Endothelial cell of umbilical vein (primary cell): ENCODE data around the gene GATA6.

Experiments used
- CTCF ChIP-seq, 2 donors: IDR thresholded peaks; 1 replicate in 1 of 2; 2 replicates in 1 of 2; pipeline ENCODE4 v1.5.1; 2011; ENCODE audit warnings: low read length in 2 of 2, mild to moderate bottlenecking in 2 of 2, moderate library complexity in 2 of 2, control low read depth in 1 of 2, inconsistent platforms in 1 of 2, low read depth in 1 of 2; ENCODE audit not compliant: insufficient read depth in 1 of 2; ENCODE audit errors: extremely low read depth in 1 of 2
- FOS ChIP-seq: IDR thresholded peaks from 2 replicates; pipeline ENCODE4 v1.6.1; 2011; ENCODE audit warnings: mild to moderate bottlenecking, low read length, moderate library complexity, borderline replicate concordance; ENCODE audit not compliant: insufficient read depth
- MYC ChIP-seq: IDR thresholded peaks from one replicate; pipeline ENCODE4 v1.6.1; 2011; ENCODE audit warnings: mild to moderate bottlenecking, low read depth, low read length
- POLR2A ChIP-seq: IDR thresholded peaks from 2 replicates; pipeline ENCODE4 v1.6.1; 2012; ENCODE audit warnings: low read depth, mild to moderate bottlenecking, control low read depth, low read length
- POLR2AphosphoS5 ChIP-seq: IDR thresholded peaks from 2 replicates; pipeline ENCODE4 v1.6.1; 2012; ENCODE audit warnings: low read depth, mild to moderate bottlenecking, control low read depth, low read length, moderate library complexity; ENCODE audit not compliant: insufficient read depth

GRCh38 chr18:22211657-22212056 lies 42.3 kb downstream of the GATA6 start:
- TF ChIP-seq CTCF (IDR thresholded peaks at IDR 0.05; ENCODE audit: extremely low read depth in 1 of 2, insufficient read depth in 1 of 2, low read depth in 1 of 2, low read length in 2 of 2), result no peak
- TF ChIP-seq FOS, result no peak
- TF ChIP-seq POLR2AphosphoS5, result no peak
- no peak for TF ChIP-seq MYC
- TF ChIP-seq POLR2A, result no peak
